Type B pancreatic cell (in vitro differentiated cells): Measurements from ENCODE around the gene SBSN. TPM values are rescaled to one million over a fixed set of nuclear protein-coding genes. Genes with fewer than 3 reads are reported as not detected.

ENCODE experiments used
- DNase-seq: peaks from one replicate; pipeline ENCODE4 v3.0.0; 2021; ENCODE audit warnings: mixed read lengths; ENCODE audit not compliant: unreplicated experiment; ENCODE audit errors: extremely low spot score
- H3K27ac Mint-ChIP-seq: 2 replicates; pipeline ENCODE4 v1.8.0; 2021; ENCODE audit warnings: mild to moderate bottlenecking, mixed read lengths
- H3K27me3 Mint-ChIP-seq: 2 replicates; pipeline ENCODE4 v1.8.0; 2021; ENCODE audit warnings: mixed read lengths
- H3K36me3 Mint-ChIP-seq: 2 replicates; pipeline ENCODE4 v1.8.0; 2021; ENCODE audit warnings: mixed read lengths
- H3K4me1 Mint-ChIP-seq: one replicate; pipeline ENCODE4 v1.8.0; 2021; ENCODE audit warnings: mixed read lengths; ENCODE audit not compliant: unreplicated experiment
- H3K4me3 Mint-ChIP-seq: 2 replicates; pipeline ENCODE4 v1.8.0; 2021; ENCODE audit warnings: mild to moderate bottlenecking, mixed read lengths
- H3K9me3 Mint-ChIP-seq: 2 replicates; pipeline ENCODE4 v1.8.0; 2021; ENCODE audit warnings: mixed read lengths
- total RNA-seq: library from RNA; stranded (reverse); gene quantifications from 2 replicates; pipeline ENCODE4 v1.2.1, GENCODE V29; 2021; ENCODE audit warnings: low replicate concordance
- TF ChIP-seq, protein P1 (sequence below): fragments of 200-600 bp; sonication (generic); conservative IDR thresholded peaks from 2 replicates; pipeline ENCODE4 v1.5.0; 2021; ENCODE audit warnings: antibody characterized with exemption, mild to moderate bottlenecking

The SBSN gene
- total RNA-seq, 1 donor from 2014 or later: 0.53 TPM

DNA sequence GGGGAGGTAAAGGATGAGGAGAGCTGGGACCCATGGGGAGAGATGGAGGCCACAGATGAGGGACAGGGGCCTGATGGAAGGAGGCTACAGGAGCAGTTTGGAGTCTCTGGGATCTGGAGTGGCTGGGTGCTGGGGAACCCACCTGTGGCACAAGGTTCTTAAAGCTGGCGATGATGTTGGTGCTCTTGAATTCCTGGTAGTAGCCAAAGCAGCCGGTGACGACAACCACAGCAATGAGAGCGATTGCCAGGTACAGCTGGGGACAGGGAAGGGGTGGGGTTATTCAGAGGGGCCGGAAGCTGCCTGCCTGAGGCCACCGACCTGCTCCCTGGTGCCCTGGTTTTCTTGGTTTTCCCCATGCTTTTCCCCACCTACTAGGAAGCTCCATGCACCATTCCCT lies 32.6 kb upstream of the SBSN start:
- Mint-ChIP-seq H3K27me3 (peaks cover 59% of the 10 kb centered on the region), H3K4me3 (no peak overlapping the region), H3K36me3 (no peaks in the 10 kb centered on the region), H3K9me3 (no peaks in the 10 kb centered on the region), H3K27ac (no peak overlapping the region), H3K4me1 (peaks cover 4% of the 10 kb centered on the region)
- TF ChIP-seq, protein P1, sequence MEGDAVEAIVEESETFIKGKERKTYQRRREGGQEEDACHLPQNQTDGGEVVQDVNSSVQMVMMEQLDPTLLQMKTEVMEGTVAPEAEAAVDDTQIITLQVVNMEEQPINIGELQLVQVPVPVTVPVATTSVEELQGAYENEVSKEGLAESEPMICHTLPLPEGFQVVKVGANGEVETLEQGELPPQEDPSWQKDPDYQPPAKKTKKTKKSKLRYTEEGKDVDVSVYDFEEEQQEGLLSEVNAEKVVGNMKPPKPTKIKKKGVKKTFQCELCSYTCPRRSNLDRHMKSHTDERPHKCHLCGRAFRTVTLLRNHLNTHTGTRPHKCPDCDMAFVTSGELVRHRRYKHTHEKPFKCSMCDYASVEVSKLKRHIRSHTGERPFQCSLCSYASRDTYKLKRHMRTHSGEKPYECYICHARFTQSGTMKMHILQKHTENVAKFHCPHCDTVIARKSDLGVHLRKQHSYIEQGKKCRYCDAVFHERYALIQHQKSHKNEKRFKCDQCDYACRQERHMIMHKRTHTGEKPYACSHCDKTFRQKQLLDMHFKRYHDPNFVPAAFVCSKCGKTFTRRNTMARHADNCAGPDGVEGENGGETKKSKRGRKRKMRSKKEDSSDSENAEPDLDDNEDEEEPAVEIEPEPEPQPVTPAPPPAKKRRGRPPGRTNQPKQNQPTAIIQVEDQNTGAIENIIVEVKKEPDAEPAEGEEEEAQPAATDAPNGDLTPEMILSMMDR: no peak
- no peak for DNase-seq

DNA sequence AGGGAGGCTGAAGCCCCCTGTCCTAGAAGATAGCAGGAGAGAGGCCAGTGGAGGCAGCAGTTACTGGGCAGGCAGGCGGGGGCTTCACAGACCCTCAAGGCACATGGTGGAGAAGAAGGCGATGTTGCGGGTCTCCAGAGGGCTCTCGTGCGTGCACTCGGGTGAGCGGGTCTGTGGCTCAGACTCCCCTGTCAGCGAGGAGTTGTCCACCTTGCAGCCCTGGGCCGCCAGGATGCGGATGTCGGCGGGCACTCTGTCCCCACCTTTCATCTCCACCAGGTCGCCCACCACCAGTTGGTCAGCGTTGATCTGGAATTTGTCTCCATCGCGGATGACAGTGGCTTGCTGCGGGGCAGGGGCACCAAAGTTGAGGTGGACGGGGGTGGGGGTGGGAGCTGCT lies 32.2 kb upstream of the SBSN start:
- H3K4me1 Mint-ChIP-seq: peaks cover 4% of the 10 kb centered on the region
- H3K27me3 Mint-ChIP-seq: peaks cover 57% of the 10 kb centered on the region
- DNase-seq: no peak
- TF ChIP-seq, protein P1: no peak
- no peaks in the 10 kb centered on the region for H3K36me3 Mint-ChIP-seq
- H3K9me3 Mint-ChIP-seq: no peaks in the 10 kb centered on the region
- no peak overlapping the region for H3K4me3 Mint-ChIP-seq
- no peak overlapping the region for H3K27ac Mint-ChIP-seq

DNA sequence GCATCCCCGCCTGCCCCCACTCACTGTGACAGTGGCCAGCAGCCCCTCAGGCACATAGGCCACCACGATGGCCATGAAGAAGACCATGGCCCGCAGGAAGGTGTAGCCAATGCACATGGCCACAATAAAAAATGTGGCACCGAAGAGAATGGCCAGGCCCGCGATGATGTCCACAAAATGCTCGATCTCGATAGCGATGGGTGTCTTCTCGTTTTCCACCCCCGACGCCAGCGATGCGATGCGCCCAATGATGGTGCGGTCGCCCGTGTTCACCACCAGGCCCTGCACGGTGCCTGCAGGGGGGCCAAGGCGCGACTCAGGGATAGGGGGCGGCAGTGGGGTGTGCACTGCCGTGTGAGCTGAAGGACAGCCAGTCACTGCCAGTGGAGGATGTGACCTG lies 31.7 kb upstream of the SBSN start:
- Mint-ChIP-seq H3K36me3 (no peaks in the 10 kb centered on the region), H3K4me3 (no peak overlapping the region), H3K4me1 (peaks cover 4% of the 10 kb centered on the region), H3K9me3 (no peaks in the 10 kb centered on the region), H3K27me3 (peaks cover 57% of the 10 kb centered on the region), H3K27ac (no peak overlapping the region)
- TF ChIP-seq, protein P1: no peak
- DNase-seq: no peak

DNA sequence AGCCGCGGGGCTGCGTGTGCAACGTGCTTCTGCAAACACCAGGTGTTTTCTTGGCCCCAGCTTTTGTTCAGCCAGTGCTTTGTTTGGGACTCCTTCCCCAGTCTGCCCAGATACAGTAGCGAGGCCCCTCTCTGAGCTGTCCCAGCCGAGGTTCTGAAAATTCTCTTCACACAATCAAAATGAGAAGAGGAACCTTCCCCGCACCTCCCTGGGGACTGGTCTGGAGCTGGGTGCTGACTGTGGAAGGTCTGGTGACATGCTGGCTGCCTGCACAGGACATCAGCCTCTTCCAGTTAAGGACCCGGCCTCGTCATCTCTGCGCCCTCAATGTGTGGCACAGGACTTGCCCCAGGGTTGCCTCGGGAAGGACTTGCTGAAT lies 31.2 kb upstream of the SBSN start:
- no peak for DNase-seq
- peaks cover 4% of the 10 kb centered on the region for H3K4me1 Mint-ChIP-seq
- no peaks in the 10 kb centered on the region for H3K36me3 Mint-ChIP-seq
- no peaks in the 10 kb centered on the region for H3K9me3 Mint-ChIP-seq
- H3K4me3 Mint-ChIP-seq: no peak overlapping the region
- peaks cover 59% of the 10 kb centered on the region for H3K27me3 Mint-ChIP-seq
- TF ChIP-seq, protein P1: no peak
- no peak overlapping the region for H3K27ac Mint-ChIP-seq

DNA sequence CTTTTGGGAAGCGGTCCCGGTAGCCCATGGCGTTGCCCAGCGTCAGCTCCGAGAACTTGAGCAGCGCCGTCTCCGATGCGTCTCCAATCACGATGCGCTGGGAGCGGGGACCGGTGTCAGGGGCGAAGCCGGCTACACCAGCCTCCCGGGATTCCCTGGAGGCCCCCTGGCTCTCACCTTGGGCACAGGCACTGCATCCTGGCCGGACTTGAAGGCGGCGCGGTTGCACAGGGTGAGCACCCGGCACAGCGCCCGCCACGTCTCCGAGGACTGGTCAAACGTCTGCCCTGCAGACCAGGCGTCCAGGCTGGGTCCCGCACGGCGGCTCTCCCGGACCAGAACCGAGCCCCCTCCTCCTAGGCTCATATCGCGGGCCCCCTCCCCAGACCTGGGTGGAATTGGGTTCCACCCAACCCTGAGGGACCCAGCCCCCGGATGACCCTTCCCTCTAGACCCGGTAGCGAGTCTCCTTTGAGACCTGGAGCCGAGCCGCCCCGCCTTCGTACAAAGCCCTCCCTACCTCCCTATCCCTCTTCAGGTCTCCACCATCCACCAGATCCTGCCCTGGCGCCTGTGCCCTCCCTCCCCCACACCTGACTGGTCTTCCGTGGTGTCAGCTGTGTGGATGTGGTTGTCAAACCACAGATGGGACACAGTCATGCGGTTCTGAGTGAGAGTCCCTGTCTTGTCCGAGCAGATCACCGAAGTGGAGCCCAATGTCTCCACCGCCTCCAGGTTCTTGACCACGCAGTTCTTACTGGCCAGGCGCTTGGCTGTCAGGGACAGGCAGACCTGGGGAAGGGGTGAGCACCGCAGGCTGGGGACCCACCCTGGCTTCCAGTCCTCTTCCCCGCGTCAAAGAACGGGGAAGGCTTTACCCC lies 30.5 kb upstream of the SBSN start:
- no peaks in the 10 kb centered on the region for H3K36me3 Mint-ChIP-seq
- no peak overlapping the region for H3K27ac Mint-ChIP-seq
- peak overlapping the region; percentile 76 for H3K4me3 Mint-ChIP-seq
- TF ChIP-seq, protein P1: no peak
- peaks cover 4% of the 10 kb centered on the region for H3K4me1 Mint-ChIP-seq
- H3K9me3 Mint-ChIP-seq: no peaks in the 10 kb centered on the region
- DNase-seq: no peak
- peaks cover 62% of the 10 kb centered on the region for H3K27me3 Mint-ChIP-seq
